ENCODE results near the gene SSRP1. TPM values are rescaled to one million over a fixed set of nuclear protein-coding genes. Genes with fewer than 3 reads are reported as not detected.

Gene SSRP1
- total and polyA plus RNA-seq, 2 of the 4 experiments (the other 2 are of a cell fraction) = 106 to 146 TPM

- CTCF ChIA-PET = interaction anchor here (1.7 kb wide), 1 partner anchor 70 kb away, joined by 4 read pairs; no protein-coding TSS in a partner anchor
- no peak overlapping the region for H3K9ac ChIP-seq (ENCODE audit: low read depth, low read length)
- TF ChIP-seq CEBPB (IDR thresholded peaks at IDR 0.05; ENCODE audit: low read depth, low read length) (no peak), RFX5 (IDR thresholded peaks at IDR 0.05; ENCODE audit: low read depth, low read length) (no peak), RAD21 (IDR thresholded peaks at IDR 0.05; ENCODE audit: low read length) (no peak)
- no peak overlapping the region for H3K14ac ChIP-seq (replicated peaks; ENCODE audit: low read depth, low read length)
- H2BK120ac ChIP-seq (ENCODE audit: low read depth, low read length) = no peak overlapping the region
- peaks cover 72% of the 10 kb centered on the region for H4K20me1 ChIP-seq (ENCODE audit: insufficient read depth, low read length)
- H3K4me1 ChIP-seq (ENCODE audit: control insufficient read depth, insufficient read depth, low read length) = peaks cover 32% of the 10 kb centered on the region
- no peak overlapping the region for H3K56ac ChIP-seq (ENCODE audit: extremely low read depth, insufficient read depth, low read length)
- H2AFZ ChIP-seq (replicated peaks; ENCODE audit: low read length, poor library complexity) = no peak overlapping the region
- H4K91ac ChIP-seq (ENCODE audit: insufficient read depth, low read depth, low read length) = no peak overlapping the region
- H3K36me3 ChIP-seq (ENCODE audit: control insufficient read depth, insufficient read depth, low read length) = peaks cover 49% of the 10 kb centered on the region
- POLR2A ChIA-PET (ENCODE audit: unreplicated experiment) = interaction anchor here (3.0 kb wide), 1 partner anchor 8 kb away, joined by 16 read pairs; no protein-coding TSS in a partner anchor
- DNase-seq = no peak
- no peak overlapping the region for H3K27ac ChIP-seq (ENCODE audit: insufficient read depth, low read length)
- no peak for ATAC-seq (ENCODE audit: low read depth)
- no peak overlapping the region for H4K5ac ChIP-seq (ENCODE audit: low read depth, low read length)
- peaks cover 44% of the 10 kb centered on the region for H3K9me1 ChIP-seq (ENCODE audit: insufficient read depth, low read length)
- no peaks in the 10 kb centered on the region for H3K9me3 ChIP-seq (ENCODE audit: control insufficient read depth, insufficient read depth, low read length)
- BruUV-seq (replicated peaks) = TSS peak; percentile 96
- H3K4me2 ChIP-seq (ENCODE audit: low read depth, low read length) = no peak overlapping the region
- no peak overlapping the region for H3K4me3 ChIP-seq (ENCODE audit: insufficient read depth, low read depth, low read length)
- 98% methylated on average over 10 of the region's 22 CpGs; no CpG with 5 or more reads in 1 of the 2 experiments for WGBS, 2 experiments (ENCODE audit: extremely low coverage in 2 of 2, insufficient read length in 1 of 2)
- dilution Hi-C loops (cut with HindIII; ENCODE audit: low sequenced_read_pairs, unreplicated experiment) = no loop called here
- no peak overlapping the region for H2AK5ac ChIP-seq (ENCODE audit: low read depth, low read length)
- peaks cover 30 to 80% of the 10 kb centered on the region in 2 experiments for H3K79me1 ChIP-seq (ENCODE audit: low read depth in 1 of 2, low read length in 2 of 2)
- H3K23ac ChIP-seq (ENCODE audit: low read depth, low read length) = no peak overlapping the region
- in situ Hi-C loops (cut with MboI; ENCODE audit: low sequenced_read_pairs) = no loop called here
- H2AK9ac ChIP-seq (replicated peaks; ENCODE audit: low read depth, low read length, poor library complexity) = no peak overlapping the region
- intact Hi-C loops (cut with micrococcal nuclease) = no loop called here
- H3K4ac ChIP-seq (ENCODE audit: low read depth, low read length) = no peak overlapping the region
- H3K18ac ChIP-seq (ENCODE audit: low read depth, low read length) = no peak overlapping the region
- no peak overlapping the region for H2BK5ac ChIP-seq (ENCODE audit: low read depth, low read length, poor library complexity, severe bottlenecking)
- H3K27me3 ChIP-seq (ENCODE audit: control insufficient read depth, insufficient read depth, low read length) = no peaks in the 10 kb centered on the region
- no peak overlapping the region for H2BK15ac ChIP-seq (ENCODE audit: low read depth, low read length)
- no peak overlapping the region for H2BK20ac ChIP-seq (ENCODE audit: low read depth, low read length)
- H4K8ac ChIP-seq (ENCODE audit: low read depth in 2 of 2, low read length in 2 of 2) = no peak overlapping the region
Measured at GRCh38 chr11:57320067-57320718, 15.5 kb downstream of the SSRP1 start.
